Posterior cingulate gyrus (tissue), 11 donors: Measurements from ENCODE around the gene TMEM69.
"Not testable (repeated sequence)": the region's sequence is repeated elsewhere in the genome, so short reads cannot be mapped to it uniquely, and the experiment has no call there.

Source experiments
- DNase-seq, 10 donors: peaks; one replicate each; pipeline versions ENCODE4 v3.0.0 to v3.0.0-alpha.2; 2020 to 2021; ENCODE audit warnings: mixed read lengths in 3 of 10
- intact Hi-C: fragments of 100-400 bp; cut with DNase I; formaldehyde crosslinking; loops from one replicate; pipeline ENCODE4 v1.15.1; 2023

TMEM69 gene

DNA sequence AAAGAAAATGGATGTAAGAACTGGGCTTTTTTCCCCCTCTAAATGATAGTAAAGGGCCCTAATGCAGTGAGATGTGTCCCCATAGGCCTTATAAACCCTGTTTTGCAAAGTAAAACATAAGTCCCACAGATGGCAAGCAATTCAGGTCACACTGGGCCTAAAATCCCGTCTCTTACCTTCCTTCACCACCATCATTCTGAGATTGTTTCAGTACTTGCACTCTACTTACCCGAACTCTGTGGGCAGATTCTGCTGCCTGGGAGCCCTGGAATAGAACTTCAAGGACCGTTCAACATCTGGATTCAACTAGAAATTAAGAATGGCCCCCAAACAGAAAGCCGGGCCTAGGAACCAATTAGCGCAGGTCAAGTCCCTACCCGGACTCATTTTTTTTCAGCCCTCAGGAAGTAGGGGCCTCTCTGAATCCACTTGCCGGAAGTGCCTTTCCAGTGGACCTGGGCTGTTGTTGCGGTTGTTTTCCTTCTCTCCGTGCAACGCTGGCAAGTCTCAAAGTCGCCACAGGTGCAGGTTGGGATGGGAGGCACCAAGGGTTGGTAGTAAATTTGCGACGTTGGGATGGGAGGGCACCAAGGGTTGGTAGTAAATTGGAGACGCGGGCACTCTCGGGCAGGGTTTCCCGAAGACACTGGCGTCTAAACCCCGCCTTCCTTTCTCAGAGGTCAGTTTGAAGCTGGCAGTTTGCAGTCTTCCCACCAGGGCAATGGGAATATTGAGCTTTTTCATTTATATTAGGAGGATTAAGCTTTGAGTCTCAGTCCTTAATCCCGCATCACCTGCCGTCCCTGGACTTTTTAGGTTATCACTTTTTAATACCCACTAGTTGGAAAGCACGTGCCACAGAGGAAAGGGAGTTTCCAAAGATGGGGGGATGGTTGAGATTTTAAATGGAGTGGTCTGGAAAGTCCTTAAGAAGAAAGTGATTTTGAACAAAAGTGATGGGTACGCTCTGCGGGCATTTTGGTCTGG is at the start of gene TMEM69:
Gene TMEM69, plus strand, starts transcription at position 428 of the 987 bp plus-strand sequence. CDS start 2,888 bp downstream, outside the sequence.
- peak; percentile 51 to 91 (median 68) for DNase-seq
- intact Hi-C loops: loop anchor here (2.0 to 5.0 kb wide), 2 partner anchors 63 to 114 kb away; partner anchors contain the start of genes IPP and MAST2

- intact Hi-C loops: no loop called here
- DNase-seq: no peak
These were observed 47.7 kb upstream of the TMEM69 start for GRCh38 chr1:45640293-45640692.

GRCh38 chr1:45643321-45643720 is 44.7 kb upstream of the TMEM69 start:
- intact Hi-C loops: no loop called here
- DNase-seq: no peak

GRCh38 chr1:45643978-45644377 is 44.0 kb upstream of the TMEM69 start:
- intact Hi-C loops: no loop called here
- no peak for DNase-seq

DNA sequence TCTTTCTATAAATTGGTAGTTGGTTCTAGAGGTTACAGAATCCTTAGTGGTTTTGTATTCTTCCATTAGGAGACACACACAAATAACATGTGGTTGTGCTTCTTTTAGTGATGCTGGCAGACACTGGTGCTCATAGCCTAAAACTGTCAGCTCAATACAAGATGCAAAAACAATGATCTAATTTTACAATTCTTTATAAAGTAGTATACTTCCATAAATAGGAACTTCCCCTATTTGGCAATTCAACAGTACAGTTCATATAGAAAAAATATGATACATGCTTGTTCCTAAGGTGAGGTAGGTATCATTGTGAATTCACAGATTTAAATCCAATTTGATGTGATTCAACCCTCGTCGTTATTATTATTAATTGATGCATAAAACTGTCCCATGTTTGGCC is 43.3 kb upstream of the TMEM69 start:
- no peak for DNase-seq
- intact Hi-C loops: no loop called here

GRCh38 chr1:45647248-45648021 is 40.5 kb upstream of the TMEM69 start:
- intact Hi-C loops: no loop called here
- no peak for DNase-seq

DNA sequence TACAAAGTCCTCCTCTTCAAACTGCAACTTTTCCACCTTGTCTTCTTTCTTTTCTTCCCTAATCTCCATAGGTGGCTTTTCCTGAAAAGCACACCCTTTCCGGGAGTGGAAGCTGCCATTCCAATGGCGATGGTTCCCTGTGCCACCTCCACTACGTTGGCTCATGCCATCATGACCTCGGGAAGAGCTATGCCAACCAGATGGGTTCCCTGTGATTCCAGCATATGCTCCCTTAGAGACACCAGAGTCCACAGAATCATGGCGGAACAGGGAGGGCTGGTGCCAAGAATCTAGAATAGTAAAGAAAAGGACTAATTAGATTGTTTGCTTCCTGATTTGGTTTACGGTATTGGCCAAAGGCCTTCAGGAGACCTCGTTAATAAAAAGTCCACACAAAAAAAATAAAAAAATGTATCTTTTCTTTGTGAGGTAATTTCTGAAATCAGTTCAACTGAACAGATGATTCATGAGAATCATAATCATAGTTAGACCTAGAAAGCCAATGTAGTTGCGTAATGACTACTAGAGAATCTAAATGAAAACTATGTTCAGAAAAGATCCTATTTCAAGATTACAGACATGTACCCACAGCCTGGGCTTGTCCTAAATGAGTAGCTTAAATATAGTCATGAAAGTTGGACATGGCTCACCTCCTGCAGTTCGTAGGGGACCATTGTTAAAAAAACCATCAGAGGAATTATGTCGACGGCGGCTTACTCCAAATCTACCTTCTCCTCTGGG is 33.3 kb upstream of the TMEM69 start:
- no peak for DNase-seq
- intact Hi-C loops: no loop called here

DNA sequence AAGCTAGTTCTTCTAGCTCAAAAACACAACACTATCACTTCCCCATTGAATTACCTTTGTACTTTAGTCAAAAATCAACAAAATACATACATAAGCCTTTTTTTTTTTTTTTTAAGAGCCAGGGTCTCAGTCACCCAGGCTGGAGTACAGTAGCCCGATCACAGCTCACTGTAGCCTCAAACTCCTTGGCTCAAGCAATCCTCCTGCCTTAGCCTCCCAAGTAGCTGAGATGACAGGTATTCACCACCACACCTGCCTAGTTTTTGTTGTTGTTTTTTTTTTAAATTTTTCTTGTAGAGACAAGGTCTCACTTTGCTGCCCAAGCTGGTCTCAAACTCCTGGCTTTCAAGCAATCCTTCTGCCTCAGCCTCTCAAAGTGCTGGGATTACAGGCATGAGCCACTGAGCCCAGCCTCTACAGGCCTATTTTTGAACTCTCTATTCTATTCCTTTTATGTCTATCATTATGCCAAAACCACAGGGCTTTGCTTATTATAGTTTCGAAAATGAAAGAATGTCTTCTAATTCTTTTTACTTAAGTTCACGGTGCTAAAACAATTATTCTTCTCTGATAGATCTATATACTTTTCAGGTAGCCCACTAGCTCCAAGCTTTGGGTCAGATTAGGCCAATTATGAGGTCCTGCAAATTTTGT is 31.3 kb upstream of the TMEM69 start:
- intact Hi-C loops: no loop called here
- no peak for DNase-seq

- intact Hi-C loops: no loop called here
- DNase-seq: no peak
These were observed 29.8 kb upstream of the TMEM69 start for GRCh38 chr1:45658171-45658570.

- intact Hi-C loops: no loop called here
- DNase-seq: no peak
These were observed 28.8 kb upstream of the TMEM69 start for GRCh38 chr1:45659222-45659621.

GRCh38 chr1:45660336-45660735 is 27.6 kb upstream of the TMEM69 start:
- intact Hi-C loops: no loop called here
- DNase-seq: no peak

DNA sequence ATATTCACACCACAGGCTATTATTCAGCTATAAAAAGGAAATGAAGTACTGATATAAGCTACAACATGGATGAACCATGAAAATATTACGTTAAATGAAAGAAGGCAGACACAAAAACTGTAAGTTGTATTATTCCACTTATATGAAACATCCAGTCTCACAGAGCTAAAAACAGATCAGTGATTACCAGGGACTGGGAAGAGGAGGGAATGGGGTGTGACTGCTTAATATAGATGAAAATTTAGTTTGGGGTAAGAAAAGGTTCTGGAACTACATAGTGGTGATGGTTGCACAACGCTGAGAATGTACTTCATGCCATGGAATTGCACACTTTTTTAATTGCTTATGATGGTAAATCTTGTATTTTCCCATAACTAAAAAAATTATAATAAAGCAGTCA is 21.1 kb upstream of the TMEM69 start:
- intact Hi-C loops: no loop called here
- no peak for DNase-seq

GRCh38 chr1:45667321-45668111 is 20.5 kb upstream of the TMEM69 start:
- DNase-seq: no peak
- intact Hi-C loops: no loop called here

- DNase-seq: no peak
- intact Hi-C loops: no loop called here
These were observed 19.5 kb upstream of the TMEM69 start for GRCh38 chr1:45668526-45668925.

- intact Hi-C loops: no loop called here
- DNase-seq: no peak
These were observed 18.6 kb upstream of the TMEM69 start for GRCh38 chr1:45669379-45669778.

- no peak for DNase-seq
- intact Hi-C loops: no loop called here
These were observed 17.9 kb upstream of the TMEM69 start for GRCh38 chr1:45669859-45670655.

GRCh38 chr1:45673956-45674355 is 14.0 kb upstream of the TMEM69 start:
- intact Hi-C loops: no loop called here
- DNase-seq: no peak

DNA sequence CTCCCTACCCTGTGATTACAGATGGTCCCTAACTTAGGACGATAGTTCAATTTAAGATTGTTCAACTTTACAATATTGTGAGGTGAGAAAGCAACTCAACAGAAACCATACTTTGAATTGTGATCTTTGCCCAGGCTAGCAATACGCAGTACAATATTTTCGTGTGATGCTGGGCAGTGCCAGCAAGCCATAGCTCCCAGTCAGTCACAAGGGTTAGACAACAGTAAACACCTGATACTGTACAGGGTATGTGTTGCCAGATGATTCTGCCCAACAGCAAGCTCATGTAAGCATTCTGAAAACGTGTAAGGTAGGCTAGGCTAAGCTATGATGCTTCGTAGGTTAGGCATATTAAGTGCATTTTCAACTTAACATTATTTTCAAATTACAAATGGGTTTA is 13.5 kb upstream of the TMEM69 start:
- intact Hi-C loops: no loop called here
- DNase-seq: no peak

GRCh38 chr1:45676553-45676952 is 11.4 kb upstream of the TMEM69 start:
- intact Hi-C loops: not testable (repeated sequence)

More at GRCh38 chr1:45676553-45676952, 11.4 kb upstream of the TMEM69 start:
- DNase-seq: not testable (repeated sequence)
